ENCODE measurements around the gene TTLL3.

The TTLL3 gene

DNA sequence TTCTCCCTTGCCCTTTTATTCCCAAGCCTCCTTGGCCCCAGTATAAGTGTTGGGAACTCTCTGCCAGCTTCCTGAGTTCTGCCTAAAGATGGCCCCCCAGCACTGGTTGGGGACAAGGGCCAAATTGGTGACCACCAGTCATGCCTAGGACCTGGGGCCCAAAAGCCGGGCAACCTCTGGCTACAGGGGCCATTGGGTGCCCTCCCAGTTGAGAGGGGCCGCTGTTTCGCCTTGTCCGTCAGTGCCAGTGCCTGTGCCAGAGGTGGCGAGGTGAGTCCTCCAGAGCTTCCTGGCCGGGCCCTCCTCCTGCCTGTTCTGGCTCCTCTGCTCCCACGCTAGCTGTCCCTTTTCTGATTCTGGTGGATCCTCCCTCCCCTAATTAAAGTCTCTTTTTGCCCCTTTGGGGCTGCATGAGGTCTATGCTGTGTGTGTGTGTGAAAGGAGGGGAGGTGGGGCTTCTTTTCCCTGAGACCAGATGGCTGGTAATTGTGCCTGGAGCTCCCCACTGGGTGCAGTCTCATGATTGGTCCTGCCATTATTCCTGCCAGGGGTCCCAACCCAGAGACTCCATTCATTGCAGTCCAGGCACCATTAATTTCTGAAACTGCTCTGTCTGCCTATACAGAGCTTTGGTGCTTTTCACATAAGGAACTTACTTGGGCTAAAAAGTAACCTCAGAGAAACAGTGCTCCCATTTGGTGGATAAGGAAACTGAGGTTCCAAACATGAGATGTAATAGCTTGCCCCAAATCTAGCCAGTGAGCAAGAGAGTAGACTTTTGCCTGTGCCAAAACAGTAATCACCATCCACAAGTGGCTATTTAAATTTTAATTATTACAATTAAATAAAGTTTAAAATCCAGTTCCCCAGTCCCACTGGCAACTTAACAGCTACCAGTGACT is 3.1 kb upstream of the TTLL3 start:
- no peak for DNase-seq (ENCODE audit: low spot score)

DNA sequence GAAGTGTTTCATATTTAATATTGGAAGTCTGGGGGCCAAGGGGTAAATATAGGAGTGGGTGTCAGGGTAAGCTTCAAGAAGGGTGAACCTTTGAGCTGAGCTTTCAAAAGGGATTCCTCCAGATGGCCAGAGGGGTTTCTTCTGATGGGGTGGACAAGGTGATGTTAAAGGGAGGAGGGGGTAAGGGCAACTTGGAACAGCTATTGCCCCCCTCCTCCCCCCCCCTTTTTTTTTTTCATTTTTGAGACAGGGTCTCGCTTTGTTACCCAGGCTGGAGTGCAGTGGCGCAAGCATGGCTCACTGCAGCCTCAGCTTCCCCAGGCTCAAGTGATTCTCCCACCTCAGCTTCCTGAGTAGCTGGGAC is 2.1 kb upstream of the TTLL3 start:
- DNase-seq (ENCODE audit: low spot score) = no peak

DNA sequence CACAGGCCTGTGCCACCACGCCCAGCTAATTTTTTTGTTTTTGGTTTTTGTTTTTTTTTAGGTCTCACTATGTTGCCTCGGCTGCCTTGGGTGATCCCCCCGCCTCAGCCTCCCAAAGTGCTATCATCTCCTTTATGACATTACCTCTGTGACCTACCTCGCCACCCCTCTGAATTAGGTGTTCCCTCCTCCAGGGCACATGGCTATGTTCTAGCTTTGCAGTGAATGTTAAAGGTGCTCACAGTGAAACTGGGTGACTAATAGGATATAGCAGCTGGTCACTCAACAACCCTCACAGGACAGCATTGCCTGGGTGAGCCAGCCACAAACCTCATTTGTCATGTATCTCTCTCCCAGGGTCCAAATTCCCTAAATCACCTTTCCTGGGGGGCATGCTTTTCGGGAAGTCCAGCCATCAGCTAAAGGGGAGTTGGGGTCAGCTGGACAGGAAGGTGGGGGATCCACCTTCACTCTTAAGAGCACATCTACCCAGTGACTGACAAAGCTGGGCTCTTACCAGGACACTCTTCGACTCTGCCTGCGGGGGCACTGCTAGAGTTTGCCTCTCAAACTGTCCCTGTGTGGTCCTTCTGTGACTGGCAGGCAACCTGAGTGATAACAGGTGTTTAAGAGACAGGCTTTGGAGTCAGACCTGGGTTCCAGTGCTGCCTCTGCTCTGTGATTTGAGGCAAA is 1.6 kb upstream of the TTLL3 start:
- peak; percentile 57 for DNase-seq (ENCODE audit: low spot score)

DNA sequence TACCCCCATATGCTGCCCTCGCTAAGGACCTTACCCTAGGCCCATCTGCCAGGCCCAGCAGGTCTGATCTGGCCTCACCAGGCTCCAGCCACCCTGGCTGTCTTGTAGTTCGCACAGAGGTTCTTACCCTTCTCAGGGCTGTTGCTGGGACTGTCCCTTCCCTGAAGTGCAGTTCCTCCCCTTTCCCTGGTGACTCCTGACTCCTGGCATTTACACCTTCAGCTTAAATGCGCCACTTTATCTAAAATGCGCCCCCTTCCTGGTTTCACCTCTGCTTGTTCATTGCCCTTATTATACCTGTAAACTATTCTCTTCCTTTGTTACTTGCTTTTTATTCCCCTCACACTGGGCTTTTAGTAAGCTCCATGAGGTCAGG is 835 bp upstream of the TTLL3 start:
- no peak for DNase-seq (ENCODE audit: low spot score)

DNA sequence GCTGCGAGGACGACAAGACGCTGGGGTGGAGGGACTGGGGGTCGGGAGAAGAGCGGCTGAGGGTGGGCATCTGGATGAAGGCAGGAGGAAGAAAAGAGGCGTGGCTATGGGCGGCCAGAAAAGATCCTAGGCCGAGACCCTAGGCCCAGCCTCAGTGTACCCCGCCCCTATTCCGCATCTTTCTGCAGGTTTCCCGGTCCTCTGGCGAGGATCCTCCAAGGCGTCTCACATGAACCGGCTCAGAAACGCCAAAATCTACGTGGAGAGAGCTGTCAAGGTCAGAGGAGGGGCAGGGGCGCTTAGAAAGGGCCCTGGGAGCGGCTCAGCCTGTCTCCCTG is 340 bp downstream of the TTLL3 start:
- DNase-seq (ENCODE audit: low spot score) = no peak

DNA sequence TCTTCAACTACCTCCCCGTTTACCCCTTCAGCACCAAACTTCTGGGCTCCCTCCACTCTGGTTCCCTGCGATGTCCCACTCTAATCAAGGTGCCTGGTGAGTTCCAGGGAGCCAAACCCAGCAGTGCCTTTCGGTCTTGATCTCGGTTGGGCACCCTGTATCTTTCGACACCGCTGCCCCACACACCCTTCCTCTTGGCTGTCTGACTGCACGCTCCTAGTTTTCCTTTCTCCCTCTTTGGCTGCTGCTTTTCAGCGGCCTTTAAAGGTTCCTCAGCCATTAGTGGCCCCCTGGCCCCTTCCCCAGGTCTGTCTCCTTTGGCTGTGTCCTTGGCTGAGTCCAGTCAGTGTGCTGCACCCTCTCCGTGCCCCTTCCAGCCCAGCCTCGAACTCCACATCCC is 784 bp downstream of the TTLL3 start:
- no peak for DNase-seq (ENCODE audit: low spot score)

DNA sequence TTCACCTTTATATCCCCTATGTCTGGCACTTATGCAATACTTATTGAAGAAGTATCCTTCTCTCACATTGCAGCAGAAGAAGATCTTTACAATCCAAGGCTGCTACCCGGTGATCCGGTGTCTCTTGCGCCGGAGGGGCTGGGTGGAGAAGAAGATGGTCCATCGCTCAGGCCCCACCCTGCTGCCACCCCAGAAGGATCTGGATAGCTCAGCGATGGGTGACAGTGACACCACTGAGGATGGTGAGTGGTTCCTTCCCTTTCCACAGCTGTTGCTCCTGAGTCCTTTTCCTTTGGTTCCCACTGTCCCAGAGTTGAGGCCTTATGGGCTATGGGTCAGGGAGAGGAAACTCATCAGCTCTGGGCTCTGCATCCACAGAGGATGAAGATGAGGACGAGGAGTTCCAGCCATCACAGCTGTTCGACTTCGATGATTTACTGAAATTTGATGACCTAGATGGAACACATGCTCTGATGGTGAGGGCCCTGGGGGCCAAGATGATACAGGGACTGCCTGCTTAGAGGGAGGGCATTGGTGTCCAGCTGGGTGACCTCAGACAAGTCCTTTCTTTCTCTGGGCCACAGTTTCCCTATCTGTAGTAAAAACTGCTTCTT is 2.9 kb downstream of the TTLL3 start:
- no peak for DNase-seq (ENCODE audit: low spot score)

DNA sequence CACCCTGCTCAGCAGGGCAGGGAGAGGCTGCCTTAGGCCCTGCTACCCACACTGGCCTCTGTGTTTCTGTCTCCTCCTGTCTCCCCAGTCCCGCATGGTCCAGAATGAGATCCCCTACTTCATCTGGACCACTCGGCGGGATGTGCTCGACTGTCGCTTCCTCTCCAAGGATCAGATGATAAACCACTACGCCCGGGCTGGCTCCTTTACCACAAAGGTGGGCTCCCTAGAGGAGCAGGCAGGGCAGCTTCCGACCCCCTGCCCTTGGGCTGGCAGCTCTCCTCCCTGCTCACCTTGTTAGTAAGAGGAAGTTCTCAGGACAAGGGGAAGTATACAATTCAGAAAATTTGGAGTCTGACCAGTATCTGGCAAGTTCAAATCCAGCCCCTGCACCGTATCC is 5.9 kb downstream of the TTLL3 start:
- DNase-seq (ENCODE audit: low spot score) = no peak

DNA sequence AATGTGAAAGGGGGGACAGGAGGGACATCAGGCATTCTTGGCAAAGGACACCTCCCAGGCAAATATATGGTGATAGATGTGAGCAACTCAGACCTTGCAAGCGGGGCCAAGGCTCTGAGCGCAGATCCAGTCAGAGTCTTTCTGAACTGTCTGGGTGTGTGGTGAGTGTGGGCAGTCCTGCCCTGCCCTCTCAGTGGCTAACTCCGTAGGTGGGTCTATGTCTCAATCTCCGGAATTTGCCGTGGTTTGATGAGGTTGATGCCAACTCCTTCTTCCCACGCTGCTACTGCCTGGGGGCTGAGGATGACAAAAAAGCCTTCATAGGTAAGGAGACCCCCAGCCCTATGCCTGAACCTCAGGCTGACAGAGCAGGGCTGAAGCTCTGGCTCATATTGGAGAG is 7.4 kb downstream of the TTLL3 start:
- DNase-seq (ENCODE audit: low spot score) = no peak

DNA sequence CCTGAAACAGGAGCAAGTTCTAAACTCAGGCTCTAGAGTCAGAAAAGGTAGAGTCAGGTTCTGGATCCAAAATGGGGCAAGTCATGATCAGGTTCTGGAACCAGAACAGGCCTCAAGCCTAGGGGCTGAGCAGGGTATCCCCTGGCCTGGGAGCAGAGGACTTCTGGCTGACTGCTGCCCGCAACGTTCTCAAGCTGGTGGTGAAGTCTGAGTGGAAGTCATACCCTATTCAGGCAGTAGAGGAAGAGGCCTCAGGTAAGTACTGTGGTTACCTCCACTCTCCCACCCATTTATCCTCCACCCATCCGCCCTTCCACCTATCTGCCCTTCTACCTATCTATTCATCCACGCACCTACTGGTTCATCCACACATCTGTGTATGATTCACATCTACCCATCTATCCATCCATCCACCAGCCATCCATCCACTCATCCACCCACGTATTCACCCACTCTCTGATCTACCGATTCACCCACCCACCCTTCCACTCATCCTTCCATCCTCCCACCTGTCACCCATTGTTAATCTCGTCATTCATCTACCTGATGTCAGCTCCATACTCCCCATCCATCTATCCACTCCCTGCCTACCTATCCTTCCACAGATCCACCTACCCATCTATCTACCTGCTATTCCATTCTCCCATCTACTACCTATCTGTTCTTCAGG is 8.7 kb downstream of the TTLL3 start:
- no peak for DNase-seq (ENCODE audit: low spot score)

DNA sequence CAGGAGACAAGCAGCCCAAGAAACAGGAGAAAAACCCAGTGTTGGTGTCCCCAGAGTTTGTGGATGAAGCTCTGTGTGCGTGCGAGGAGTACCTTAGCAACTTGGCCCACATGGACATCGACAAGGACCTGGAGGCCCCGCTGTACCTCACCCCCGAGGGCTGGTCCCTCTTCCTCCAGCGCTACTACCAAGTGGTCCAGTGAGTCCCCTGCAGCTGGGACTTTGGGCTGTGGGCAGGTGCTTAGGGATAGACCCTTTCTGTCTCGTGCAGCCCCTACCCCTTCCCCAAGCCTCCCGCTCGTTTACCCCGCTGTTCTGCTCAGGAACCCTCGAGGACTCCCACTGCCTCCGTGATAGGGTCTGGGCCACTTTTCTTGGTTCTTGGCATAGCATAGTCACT is 10.5 kb downstream of the TTLL3 start:
- DNase-seq (ENCODE audit: low spot score) = no peak

DNA sequence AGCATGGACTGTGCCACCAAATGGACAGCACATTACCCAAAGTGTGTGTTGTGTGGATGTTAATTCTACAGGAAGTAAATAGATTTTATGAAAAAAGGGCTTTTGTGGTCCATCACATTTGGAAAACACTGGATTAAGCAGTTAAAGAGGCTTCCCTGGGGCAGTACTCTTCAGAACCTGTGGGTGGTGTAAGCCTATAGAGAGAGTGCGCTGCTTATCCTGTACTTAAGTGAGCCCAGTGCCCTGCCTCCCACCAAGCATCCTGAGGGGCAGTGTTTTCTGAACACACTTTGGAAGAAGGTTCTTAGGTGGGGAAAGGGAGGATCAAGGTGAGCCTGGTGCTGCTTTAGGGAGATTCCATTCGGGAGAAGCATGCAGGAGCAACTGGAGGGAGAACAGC is 10.9 kb downstream of the TTLL3 start:
- no peak for DNase-seq (ENCODE audit: low spot score)

DNA sequence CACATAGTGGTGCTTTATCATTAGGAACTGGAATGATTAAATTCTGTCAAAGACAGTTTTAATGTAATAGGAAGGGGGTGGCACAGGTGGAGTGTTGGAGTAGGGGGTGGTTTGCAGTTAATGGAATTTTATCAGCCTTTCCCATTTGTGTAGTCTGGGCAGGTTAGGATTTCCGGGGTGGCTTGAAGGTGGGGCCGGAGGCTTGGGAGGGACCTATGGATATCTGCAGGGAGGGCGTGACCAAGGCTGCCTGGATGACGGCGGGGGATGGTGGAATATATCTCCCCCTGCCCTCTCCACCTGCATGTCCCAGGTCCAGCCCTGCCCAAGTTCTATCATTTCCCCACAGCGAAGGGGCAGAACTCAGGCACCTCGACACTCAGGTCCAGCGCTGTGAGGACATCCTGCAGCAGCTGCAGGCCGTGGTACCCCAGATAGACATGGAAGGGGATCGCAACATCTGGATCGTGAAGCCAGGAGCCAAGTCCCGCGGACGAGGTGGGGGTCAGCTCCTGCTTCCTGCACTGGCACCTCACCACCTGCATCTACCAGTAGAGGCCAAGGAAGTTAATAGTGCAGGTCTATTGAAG is 15.5 kb downstream of the TTLL3 start:
- DNase-seq (ENCODE audit: low spot score) = no peak

DNA sequence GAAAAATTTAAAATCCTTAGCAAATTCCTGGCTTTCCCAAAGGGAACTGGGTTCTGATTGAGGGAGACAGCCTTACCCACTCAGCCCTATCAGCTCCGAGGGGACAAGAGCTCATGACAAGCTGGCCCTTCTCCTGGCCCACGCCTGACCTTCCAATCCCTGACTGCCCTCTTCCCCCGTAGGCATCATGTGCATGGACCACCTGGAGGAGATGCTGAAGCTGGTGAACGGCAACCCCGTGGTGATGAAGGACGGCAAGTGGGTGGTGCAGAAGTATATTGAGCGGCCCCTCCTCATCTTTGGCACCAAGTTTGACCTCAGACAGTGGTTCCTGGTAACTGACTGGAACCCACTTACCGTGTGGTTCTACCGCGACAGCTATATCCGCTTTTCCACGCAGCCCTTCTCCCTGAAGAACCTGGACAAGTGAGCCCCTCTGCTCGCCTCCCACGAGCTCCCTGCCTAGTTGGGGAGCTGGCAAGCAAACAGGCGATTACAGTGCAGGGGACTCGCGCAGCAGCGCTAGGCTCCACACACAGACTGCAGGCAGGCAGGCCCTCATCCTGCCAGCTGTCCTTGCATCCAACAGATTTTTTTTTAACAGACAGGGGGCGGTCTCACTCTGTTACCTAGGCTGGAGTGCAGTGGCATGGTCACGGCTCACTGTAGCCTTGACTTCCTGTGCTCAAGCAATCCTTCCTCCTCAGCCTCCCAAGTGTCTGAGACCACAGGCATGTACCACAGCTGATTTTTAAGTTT is 16.9 kb downstream of the TTLL3 start:
- no peak for DNase-seq (ENCODE audit: low spot score)

DNA sequence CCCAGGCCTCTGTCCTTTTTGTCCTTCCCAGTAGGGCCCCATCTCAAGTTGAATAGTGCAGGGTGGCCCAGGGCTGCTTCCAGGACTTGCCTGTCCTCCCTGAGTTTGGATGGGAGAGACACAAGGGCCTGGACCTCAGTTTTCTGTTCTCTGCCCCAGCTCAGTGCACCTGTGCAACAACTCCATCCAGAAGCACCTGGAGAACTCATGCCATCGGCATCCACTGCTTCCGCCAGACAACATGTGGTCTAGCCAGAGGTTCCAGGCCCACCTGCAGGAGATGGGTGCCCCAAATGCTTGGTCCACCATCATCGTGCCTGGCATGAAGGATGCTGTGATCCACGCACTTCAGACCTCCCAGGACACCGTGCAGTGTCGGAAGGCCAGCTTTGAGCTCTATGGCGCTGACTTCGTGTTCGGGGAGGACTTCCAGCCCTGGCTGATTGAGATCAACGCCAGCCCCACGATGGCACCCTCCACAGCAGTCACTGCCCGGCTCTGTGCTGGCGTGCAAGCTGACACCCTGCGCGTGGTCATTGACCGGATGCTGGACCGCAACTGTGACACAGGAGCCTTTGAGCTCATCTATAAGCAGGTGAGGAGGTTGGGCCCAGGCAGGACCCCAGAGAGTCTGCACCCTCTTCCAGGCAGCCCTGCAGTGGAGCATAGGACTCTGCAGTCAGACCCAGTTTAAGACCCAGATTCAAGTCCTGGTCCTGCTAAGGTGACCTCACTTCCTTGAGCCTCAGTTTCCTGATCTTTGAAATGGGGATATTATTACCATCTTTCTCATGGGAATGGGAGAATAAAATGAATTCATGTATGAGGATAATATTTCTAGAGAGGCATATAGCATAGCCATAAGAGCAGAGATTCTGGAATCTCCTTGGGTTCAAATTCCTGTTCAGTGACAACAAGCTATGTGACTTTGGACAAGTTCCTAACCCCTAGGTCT is 19.0 kb downstream of the TTLL3 start:
- no peak for DNase-seq (ENCODE audit: low spot score)

DNA sequence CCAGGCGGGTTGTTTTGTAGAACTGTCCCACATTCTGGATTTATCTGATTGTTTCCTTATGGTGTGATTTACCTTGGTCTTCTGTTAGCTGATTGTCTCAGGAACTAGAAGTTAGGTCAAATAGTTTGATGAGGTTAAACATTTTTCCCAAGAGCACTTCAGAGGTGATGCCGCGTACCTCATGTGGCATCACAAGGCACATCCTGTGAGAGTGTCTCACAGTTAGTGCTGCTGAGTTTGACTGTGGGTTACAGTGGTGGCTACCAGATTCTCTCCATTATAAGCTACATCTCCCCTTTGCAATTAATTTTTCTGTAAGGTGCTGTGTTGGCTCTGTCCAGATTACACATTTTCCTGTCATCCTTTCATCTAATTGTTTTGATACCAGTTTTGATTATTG is 21.2 kb downstream of the TTLL3 start:
- DNase-seq (ENCODE audit: low spot score) = no peak

DNA sequence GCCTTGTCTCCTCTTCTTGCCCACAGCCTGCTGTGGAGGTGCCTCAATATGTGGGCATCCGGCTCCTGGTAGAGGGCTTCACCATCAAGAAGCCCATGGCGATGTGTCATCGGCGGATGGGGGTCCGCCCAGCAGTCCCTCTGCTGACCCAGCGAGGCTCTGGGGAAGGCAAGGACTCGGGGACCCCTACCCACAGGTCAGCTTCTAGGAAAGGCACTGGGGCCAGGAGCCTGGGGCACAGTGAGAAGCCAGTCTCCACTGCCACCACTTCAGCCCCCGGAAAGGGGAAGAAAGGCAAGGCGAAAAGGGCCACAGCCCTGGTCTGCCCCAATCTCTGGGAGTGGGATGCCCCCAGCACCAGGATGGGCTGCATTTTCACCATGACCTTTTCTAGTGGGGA is 23.0 kb downstream of the TTLL3 start:
- no peak for DNase-seq (ENCODE audit: low spot score)

DNA sequence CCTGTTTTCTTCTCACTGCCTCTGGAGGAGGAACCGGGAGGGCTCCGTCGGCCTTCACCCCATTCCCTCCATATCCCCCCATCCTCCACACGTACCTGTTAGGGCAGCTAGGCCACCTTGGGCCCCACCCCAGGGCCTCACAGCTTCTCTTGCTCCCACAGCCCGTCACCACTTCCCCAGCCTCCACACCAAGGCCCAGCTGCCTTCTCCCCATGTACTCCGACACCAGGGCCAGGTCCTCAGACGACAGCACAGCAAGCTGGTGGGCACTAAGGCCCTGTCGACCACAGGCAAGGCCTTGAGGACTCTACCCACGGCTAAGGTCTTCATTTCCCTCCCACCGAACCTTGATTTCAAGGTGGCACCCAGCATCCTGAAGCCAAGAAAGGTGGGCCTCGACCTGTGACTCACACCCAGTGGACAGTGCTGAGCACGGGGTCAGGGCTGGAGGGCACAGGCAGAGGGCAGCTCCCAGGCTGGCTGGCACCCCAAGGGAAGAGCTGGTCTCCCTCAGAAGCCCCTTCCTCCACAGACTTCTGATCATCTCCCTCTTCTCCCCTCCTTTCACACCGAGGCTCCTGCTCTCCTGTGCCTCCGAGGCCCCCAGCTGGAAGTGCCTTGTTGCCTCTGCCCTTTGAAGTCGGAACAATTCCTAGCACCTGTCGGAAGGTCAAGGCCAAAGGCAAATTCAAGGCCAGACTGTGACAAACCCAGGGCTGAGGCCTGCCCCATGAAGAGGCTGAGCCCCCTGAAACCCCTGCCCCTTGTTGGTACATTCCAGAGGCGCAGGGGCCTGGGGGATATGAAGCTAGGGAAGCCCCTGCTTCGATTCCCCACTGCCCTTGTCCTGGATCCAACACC is 24.7 kb downstream of the TTLL3 start:
- no peak for DNase-seq (ENCODE audit: low spot score)

DNA sequence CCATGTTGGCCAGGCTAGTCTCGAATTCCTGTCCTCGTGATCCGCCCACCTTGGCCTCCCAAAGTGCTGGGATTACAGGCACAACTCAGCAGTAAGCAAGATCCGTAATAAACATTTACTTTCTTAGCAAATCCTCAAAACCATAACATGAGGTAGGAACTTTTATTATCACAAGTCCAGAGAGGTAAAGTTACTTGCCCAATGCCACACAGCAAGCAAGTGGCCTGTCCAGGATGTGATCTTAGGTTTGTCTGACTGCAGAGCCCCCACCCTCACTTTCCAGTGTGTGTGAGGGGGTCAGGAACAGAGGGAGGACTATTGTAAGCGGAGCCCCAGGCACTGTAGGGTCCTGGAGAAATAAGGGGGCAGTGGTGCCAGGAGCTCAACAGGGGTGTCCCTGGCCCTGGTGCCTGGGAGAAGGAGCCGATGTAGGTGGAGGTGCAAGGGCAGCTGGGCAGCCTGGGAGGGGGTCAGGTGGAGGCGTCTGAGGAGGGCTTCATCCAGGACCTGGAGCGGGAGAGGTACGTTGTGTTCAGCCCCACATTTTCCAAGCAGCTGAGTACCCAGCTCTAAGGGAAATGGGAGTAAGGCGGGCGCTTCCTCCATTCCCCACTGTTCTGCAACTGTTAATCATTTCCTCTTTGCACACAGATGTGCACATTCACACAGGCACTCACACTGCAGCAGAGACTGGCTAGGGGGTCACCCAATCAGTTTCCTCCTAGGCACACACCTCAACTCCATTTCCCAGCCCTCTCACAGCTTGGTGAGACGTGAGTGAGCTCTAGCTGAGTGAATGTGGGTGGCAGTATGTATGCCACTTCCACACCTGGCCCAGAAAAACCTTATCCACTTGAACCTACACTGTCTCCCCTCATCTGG is 27.9 kb downstream of the TTLL3 start:
- no peak for DNase-seq (ENCODE audit: low spot score)
